Measurements from ENCODE around the gene SDC4.

The SDC4 gene

DNA sequence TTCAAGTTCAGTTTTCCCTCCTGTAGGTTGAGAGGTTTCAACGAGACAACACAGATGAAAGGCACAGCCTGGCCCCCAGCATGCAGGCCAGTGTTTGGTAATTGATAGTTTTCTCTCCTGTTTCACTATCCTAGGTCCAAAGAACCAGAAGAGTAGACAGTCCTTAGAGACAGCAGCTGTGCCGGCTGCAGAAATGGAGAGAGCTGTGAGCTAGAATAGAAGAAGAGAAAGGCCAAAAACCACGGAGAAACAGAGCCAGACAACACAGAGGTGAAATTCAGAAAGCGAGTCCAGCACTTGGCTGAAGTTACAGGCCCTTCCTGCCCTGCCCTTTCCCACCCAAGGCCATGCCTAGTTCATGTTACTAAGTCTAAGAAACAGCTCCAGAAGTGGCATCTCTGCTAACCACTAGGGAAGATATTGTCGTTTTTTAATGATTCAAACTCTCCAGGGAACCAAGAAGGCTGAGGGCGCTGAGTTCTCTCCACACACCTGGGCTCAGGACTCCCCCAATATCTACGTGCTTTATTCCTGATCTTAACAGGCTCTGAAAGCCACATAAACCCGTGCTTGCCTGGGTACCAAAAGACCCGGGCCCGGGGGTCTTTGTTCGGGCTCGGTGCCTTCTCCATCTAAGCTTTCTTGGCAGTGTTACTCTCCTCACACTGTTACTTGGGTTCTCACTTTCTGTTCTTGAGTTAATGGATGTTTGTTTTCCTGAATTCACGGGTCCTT, 58.1 kb downstream of the SDC4 start:
- TF ChIP-seq, protein P1, sequence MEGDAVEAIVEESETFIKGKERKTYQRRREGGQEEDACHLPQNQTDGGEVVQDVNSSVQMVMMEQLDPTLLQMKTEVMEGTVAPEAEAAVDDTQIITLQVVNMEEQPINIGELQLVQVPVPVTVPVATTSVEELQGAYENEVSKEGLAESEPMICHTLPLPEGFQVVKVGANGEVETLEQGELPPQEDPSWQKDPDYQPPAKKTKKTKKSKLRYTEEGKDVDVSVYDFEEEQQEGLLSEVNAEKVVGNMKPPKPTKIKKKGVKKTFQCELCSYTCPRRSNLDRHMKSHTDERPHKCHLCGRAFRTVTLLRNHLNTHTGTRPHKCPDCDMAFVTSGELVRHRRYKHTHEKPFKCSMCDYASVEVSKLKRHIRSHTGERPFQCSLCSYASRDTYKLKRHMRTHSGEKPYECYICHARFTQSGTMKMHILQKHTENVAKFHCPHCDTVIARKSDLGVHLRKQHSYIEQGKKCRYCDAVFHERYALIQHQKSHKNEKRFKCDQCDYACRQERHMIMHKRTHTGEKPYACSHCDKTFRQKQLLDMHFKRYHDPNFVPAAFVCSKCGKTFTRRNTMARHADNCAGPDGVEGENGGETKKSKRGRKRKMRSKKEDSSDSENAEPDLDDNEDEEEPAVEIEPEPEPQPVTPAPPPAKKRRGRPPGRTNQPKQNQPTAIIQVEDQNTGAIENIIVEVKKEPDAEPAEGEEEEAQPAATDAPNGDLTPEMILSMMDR (conservative IDR thresholded peaks at IDR 0.05), result no peak
- peak overlapping the region; percentile 56; the same call in 1 of the 2 replicates for H3K27ac ChIP-seq

- H3K27ac ChIP-seq, result no peak overlapping the region
Measured at GRCh38 chr20:45288860-45289259, 59.4 kb downstream of the SDC4 start.

GRCh38 chr20:45288376-45288775, 59.8 kb downstream of the SDC4 start:
- TF ChIP-seq, protein P1 (conservative IDR thresholded peaks at IDR 0.05), result no peak
- no peak overlapping the region for H3K27ac ChIP-seq

More at GRCh38 chr20:45288860-45289259, 59.4 kb downstream of the SDC4 start:
- TF ChIP-seq, protein P1 (conservative IDR thresholded peaks at IDR 0.05), result no peak

GRCh38 chr20:45283551-45284057, 64.6 kb downstream of the SDC4 start:
- TF ChIP-seq, protein P1 (conservative IDR thresholded peaks at IDR 0.05), result no peak

GRCh38 chr20:45282700-45283550, 65.3 kb downstream of the SDC4 start:
- TF ChIP-seq, protein P1 (conservative IDR thresholded peaks at IDR 0.05), result no peak
- no peak overlapping the region for H3K27ac ChIP-seq

More at GRCh38 chr20:45283551-45284057, 64.6 kb downstream of the SDC4 start:
- H3K27ac ChIP-seq, result no peak overlapping the region

GRCh38 chr20:45279992-45280391, 68.2 kb downstream of the SDC4 start:
- TF ChIP-seq, protein P1 (conservative IDR thresholded peaks at IDR 0.05), result no peak
- H3K27ac ChIP-seq, result no peak overlapping the region

GRCh38 chr20:45275338-45275737, 72.9 kb downstream of the SDC4 start:
- TF ChIP-seq, protein P1 (conservative IDR thresholded peaks at IDR 0.05), result no peak
- no peak overlapping the region for H3K27ac ChIP-seq
